GM23338 (cell line): Measurements from ENCODE around the gene ARL4D.

Experiments used
- CREB1 ChIP-seq: fragments of 250-450 bp; sonication (Bioruptor Pico); IDR thresholded peaks from 2 replicates; pipeline ENCODE4 v1.5.0; 2020; ENCODE audit warnings: low read depth, mild to moderate bottlenecking, moderate library complexity
- EZH2 ChIP-seq: fragments of 200-600 bp; sonication (generic); IDR thresholded peaks from one replicate; pipeline ENCODE4 v1.8.0; 2017; ENCODE audit warnings: antibody characterized with exemption, mild to moderate bottlenecking, low read depth; ENCODE audit not compliant: unreplicated experiment
- EZH2phosphoT487 ChIP-seq: fragments of 200-600 bp; sonication (generic); IDR thresholded peaks from one replicate; pipeline ENCODE4 v1.8.1; 2018; ENCODE audit warnings: antibody characterized with exemption; ENCODE audit not compliant: unreplicated experiment
- JUNB ChIP-seq: IDR thresholded peaks from one replicate; pipeline ENCODE4 v1.6.1; 2016; ENCODE audit warnings: antibody characterized with exemption; ENCODE audit not compliant: unreplicated experiment
- POLR2AphosphoS5 ChIP-seq: IDR thresholded peaks from 2 replicates; pipeline ENCODE4 v1.6.1; 2016; ENCODE audit warnings: antibody characterized with exemption, low read depth
- STAT1 ChIP-seq: IDR thresholded peaks from one replicate; pipeline ENCODE4 v1.6.1; 2016; ENCODE audit warnings: antibody characterized with exemption; ENCODE audit not compliant: unreplicated experiment
- ZNF114 ChIP-seq: fragments of 250-450 bp; sonication (Bioruptor Pico); IDR thresholded peaks from 2 replicates; pipeline ENCODE4 v1.5.0; 2020; ENCODE audit warnings: mild to moderate bottlenecking, moderate library complexity
- TF ChIP-seq, protein P1 (sequence below), 2 experiments: fragments of 200-600 bp in 1 of 2; sonication (generic) in 1 of 2; conservative IDR thresholded peaks; 2 replicates each; pipeline versions ENCODE4 v1.5.1 to v1.6.1; 2016 to 2017; ENCODE audit warnings: antibody characterized with exemption in 2 of 2, low read depth in 2 of 2, mild to moderate bottlenecking in 2 of 2, moderate library complexity in 1 of 2
- TF ChIP-seq, protein P2 (sequence below): IDR thresholded peaks from one replicate; pipeline ENCODE4 v1.6.1; 2018; ENCODE audit warnings: antibody characterized with exemption; ENCODE audit not compliant: unreplicated experiment
- TF ChIP-seq, protein P3 (sequence below): IDR thresholded peaks from 2 replicates; pipeline ENCODE4 v1.6.1; 2016; ENCODE audit warnings: antibody characterized with exemption

DNA sequence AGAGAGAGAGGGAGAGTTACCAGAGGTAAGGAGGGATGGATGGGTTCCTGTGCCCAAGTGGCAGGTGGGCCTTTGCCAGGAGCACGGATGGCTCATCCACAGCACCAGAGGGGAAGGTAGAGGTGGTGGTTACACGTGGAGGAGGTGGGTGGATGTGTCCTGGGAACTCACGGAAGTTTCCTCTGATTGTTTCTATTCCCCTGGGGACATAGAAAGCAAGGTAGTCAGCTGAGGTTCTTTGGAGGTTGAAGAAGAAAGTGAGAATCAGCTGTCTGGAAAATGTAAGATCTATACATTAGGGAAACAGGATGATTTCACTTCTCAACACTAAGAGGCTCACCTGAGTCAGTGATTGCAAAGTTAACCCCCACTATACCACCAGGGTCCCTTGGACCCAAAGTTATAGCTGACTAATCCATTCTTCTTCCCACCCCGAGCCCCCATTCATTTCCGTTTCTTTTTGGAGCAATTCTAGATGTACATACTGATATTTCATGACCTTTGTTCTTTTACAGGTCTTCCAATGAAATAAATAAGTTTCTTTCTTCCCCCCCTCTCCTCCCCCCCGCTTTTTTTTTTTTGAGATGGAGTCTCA, 27.5 kb upstream of the ARL4D start:
- TF ChIP-seq, protein P1, sequence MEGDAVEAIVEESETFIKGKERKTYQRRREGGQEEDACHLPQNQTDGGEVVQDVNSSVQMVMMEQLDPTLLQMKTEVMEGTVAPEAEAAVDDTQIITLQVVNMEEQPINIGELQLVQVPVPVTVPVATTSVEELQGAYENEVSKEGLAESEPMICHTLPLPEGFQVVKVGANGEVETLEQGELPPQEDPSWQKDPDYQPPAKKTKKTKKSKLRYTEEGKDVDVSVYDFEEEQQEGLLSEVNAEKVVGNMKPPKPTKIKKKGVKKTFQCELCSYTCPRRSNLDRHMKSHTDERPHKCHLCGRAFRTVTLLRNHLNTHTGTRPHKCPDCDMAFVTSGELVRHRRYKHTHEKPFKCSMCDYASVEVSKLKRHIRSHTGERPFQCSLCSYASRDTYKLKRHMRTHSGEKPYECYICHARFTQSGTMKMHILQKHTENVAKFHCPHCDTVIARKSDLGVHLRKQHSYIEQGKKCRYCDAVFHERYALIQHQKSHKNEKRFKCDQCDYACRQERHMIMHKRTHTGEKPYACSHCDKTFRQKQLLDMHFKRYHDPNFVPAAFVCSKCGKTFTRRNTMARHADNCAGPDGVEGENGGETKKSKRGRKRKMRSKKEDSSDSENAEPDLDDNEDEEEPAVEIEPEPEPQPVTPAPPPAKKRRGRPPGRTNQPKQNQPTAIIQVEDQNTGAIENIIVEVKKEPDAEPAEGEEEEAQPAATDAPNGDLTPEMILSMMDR (conservative IDR thresholded peaks at IDR 0.05; ENCODE audit: low read depth in 2 of 2), result no peak
- TF ChIP-seq ZNF114 (CRISPR knock-in tag) (no peak), POLR2AphosphoS5 (no peak), CREB1 (CRISPR knock-in tag) (no peak), EZH2 (no peak), EZH2phosphoT487 (no peak), JUNB (no peak), STAT1 (no peak)
- TF ChIP-seq, protein P2, sequence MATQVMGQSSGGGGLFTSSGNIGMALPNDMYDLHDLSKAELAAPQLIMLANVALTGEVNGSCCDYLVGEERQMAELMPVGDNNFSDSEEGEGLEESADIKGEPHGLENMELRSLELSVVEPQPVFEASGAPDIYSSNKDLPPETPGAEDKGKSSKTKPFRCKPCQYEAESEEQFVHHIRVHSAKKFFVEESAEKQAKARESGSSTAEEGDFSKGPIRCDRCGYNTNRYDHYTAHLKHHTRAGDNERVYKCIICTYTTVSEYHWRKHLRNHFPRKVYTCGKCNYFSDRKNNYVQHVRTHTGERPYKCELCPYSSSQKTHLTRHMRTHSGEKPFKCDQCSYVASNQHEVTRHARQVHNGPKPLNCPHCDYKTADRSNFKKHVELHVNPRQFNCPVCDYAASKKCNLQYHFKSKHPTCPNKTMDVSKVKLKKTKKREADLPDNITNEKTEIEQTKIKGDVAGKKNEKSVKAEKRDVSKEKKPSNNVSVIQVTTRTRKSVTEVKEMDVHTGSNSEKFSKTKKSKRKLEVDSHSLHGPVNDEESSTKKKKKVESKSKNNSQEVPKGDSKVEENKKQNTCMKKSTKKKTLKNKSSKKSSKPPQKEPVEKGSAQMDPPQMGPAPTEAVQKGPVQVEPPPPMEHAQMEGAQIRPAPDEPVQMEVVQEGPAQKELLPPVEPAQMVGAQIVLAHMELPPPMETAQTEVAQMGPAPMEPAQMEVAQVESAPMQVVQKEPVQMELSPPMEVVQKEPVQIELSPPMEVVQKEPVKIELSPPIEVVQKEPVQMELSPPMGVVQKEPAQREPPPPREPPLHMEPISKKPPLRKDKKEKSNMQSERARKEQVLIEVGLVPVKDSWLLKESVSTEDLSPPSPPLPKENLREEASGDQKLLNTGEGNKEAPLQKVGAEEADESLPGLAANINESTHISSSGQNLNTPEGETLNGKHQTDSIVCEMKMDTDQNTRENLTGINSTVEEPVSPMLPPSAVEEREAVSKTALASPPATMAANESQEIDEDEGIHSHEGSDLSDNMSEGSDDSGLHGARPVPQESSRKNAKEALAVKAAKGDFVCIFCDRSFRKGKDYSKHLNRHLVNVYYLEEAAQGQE, result no peak
- TF ChIP-seq, protein P3, sequence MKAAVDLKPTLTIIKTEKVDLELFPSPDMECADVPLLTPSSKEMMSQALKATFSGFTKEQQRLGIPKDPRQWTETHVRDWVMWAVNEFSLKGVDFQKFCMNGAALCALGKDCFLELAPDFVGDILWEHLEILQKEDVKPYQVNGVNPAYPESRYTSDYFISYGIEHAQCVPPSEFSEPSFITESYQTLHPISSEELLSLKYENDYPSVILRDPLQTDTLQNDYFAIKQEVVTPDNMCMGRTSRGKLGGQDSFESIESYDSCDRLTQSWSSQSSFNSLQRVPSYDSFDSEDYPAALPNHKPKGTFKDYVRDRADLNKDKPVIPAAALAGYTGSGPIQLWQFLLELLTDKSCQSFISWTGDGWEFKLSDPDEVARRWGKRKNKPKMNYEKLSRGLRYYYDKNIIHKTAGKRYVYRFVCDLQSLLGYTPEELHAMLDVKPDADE, result no peak
